ENCODE results near the gene JSRP1. TPM values are rescaled to one million over a fixed set of nuclear protein-coding genes. Genes with fewer than 3 reads are reported as not detected.

The JSRP1 gene
- total and polyA plus RNA-seq, 2 of the 8 experiments (the other 6 are each of a cell fraction or from before 2014, with no cell fraction given), result 0.24 to 0.56 TPM

DNA sequence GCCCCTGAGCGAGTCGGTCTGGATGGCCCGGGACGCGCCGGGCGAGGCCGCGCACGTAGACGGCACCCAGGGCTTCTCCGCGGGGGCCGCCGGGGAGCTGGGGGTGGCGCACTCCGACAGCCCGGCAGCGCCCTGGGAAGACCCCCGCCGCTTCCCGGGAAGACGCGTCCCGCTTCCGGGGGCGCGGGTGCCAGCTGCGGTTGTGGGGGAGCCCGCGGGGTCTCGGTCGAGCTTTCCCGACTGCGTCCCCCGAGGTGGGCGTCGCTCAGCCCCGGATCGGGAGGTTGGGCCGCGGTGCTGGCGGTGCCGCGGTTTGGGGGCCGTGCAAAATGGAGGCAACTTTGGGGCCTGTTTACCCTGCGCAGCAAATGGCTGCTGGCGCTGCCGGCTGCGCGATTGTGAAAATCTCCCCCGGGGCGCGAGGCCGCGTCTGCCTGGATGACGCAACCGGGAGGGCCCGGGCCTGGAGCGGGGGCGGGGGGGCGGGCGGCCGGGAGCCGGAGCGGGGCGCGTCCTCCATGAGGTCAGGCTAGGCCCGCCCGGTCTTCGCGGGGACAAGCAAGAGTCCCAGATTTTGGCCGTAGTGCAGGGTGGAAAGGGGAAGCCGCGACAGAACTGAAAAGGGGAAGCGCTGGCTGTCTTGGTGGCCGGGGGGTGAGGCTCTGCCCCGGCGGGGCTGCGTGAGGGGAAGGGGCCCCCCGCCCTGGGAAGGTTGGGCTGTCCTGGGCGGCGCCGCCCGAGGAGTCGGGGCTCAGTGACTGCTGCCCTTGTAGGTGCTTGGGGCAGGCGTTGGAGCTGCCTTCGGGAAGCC is 14.4 kb upstream of the JSRP1 start (continued):
- peak; percentile 16; the same call in 1 of the 2 replicates for TF ChIP-seq ATF3 (IDR thresholded peaks at IDR 0.05; ENCODE audit: insufficient read depth, low read depth, low read length)
- no peak for TF ChIP-seq MAFK (IDR thresholded peaks at IDR 0.05; ENCODE audit: low read depth, low read length)
- TF ChIP-seq CHD7 (IDR thresholded peaks at IDR 0.05; ENCODE audit: insufficient replicate concordance, low read length), result no peak
- no peak for TF ChIP-seq EGR1 (IDR thresholded peaks at IDR 0.05; ENCODE audit: borderline replicate concordance, low read depth, low read length)
- no peak for TF ChIP-seq POLR2AphosphoS5 (IDR thresholded peaks at IDR 0.05; ENCODE audit: low read depth, low read length)
- TF ChIP-seq SP4 (IDR thresholded peaks at IDR 0.05; ENCODE audit: low read length), result no peak
- TF ChIP-seq BRCA1 (IDR thresholded peaks at IDR 0.05; ENCODE audit: low read depth, low read length), result no peak
- TF ChIP-seq HDAC6 (IDR thresholded peaks at IDR 0.05; ENCODE audit: low read depth, low read length), result no peak
- TF ChIP-seq POU5F1 (IDR thresholded peaks at IDR 0.05; ENCODE audit: low read depth, low read length), result no peak
- TF ChIP-seq JUN (IDR thresholded peaks at IDR 0.05; ENCODE audit: low read depth, low read length), result no peak
